NCI-H345 (cell line): ENCODE results near the gene MESP1.

Experiments used
- DNase-seq: peaks from one replicate; lab custom pipeline; 2025; lab: John Stamatoyannopoulos, UW

MESP1 gene

DNA sequence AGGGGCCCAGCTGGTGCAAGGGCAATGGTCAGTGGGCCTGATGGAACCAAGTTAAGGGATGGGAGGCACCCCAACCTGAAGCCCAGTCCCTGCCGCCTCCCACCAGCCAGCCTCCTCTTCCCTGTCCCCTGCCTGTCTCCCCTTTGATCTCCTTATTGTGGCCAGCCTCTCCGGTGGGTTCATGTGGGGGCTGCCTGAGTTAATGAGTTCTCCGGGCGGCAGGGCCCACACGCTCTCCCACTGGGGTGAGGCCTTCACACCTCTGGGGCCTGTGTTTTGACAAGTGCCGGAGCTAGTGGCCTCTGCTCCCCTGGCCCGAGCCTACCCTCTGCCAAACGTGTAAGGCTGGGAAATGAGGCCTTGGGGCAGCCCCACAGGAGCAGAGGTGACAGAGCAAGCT is 7.2 kb upstream of the MESP1 start:
- no peak for DNase-seq

DNA sequence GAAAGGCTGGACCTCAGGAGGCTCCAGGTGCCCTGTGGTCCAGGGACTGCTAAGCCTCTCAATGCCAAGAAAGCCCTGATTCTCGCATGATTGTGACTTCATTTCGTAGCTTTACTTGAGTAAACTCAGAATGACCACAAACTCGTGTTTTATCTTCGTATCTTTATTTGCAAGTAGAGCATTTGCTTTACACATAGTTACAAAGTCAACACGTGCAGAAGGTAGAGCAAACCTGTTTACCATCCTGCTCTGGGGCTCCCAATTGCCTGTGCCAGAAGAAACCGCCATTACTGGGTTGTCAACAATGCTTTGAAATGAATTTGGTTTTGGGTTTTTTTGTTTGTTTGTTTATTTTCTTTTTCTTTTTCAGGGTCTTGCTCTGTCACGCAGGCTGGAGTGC is 5.8 kb upstream of the MESP1 start:
- DNase-seq = no peak

GRCh38 chr15:89755701-89756100 is 4.7 kb upstream of the MESP1 start:
- no peak for DNase-seq

- no peak for DNase-seq
Measured at GRCh38 chr15:89754361-89755154, 3.5 kb upstream of the MESP1 start.

DNA sequence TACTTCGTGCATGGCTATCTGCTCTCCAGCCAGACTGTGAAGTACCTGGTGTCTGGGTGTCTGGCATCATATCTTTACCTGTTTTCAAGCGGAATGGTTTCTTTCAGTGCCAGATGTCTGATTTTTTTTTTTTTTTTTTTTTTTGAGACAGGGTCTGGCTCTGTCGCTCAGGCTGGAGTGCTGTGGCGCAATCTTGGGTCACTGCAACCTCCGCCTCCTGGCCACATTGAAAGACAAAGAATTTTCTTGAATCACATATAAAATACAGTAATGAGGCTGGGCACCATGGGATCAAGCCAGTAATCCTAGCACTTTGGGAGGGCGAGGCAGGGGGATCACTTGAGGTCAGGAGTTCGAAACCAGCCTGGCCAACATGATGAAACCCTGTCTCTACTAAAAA is 2.8 kb upstream of the MESP1 start:
- DNase-seq = no peak

DNA sequence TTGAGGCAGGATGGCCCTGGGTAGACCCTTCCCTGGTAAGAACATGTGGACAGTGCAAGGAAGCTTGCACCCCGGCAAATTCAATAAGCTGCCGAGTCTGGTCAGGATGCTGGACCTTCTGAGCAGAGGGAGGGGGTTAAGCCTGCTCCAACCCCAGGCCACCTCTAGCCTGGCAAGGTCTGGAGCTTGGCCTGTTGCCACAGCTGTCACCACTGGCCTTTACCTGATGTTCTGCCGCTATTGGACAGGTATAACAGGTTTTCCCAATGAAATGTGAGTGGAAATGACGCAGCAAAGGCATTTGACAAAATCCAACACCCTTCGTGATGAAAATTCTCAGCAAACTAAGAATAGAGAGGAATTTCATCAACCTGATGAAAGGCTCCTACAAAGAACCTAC is 699 bp upstream of the MESP1 start:
- no peak for DNase-seq

DNA sequence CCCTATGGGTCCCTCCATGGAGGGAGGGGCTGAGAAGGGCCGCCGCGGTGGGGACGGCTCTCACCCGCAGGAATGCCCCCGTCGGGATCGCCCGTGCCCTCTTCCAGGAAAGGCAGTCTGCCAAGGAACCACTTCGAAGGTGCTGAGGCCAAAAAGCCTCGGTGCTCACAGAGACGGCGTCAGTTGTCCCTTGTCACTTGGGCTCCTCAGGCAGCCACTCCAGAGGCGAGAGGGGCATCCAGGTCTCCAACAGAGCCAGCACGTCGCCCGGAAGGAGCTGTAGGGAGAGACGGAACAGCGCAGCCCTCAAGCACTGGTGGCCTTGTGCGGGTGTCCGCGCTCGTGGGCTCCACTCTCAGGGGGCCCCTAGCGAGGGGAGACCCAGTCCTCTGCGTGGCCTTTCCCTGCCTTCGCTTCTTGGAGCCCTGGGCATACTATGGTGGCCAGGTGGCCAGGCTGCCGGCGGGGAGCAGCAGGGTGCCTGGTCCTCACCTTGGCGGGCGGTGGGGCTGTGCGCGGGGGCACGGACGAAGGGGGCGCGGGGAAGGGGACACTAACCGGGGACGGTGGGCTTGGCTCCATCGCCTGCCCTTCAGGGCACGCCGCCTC is 994 bp downstream of the MESP1 start:
- DNase-seq = peak; percentile 15

DNA sequence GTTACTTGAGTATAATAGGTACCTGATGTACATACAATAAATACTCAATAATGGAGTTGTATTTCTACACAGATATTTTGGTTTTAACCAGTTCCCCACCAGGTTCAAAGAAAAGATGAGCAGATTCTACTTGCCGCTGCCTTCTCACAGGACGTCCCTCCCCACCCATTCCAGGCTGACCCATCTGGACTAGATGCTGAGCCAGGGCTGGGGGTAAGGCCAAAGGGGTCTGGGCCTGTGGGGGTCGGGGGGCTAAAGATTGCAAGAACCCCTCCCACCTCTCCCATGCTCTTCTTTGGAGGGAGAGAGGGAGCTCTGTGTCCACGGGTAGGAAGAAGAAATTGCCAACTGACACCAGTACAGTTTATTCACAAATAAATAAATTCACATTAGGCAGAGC is 1.5 kb downstream of the MESP1 start:
- DNase-seq = no peak

DNA sequence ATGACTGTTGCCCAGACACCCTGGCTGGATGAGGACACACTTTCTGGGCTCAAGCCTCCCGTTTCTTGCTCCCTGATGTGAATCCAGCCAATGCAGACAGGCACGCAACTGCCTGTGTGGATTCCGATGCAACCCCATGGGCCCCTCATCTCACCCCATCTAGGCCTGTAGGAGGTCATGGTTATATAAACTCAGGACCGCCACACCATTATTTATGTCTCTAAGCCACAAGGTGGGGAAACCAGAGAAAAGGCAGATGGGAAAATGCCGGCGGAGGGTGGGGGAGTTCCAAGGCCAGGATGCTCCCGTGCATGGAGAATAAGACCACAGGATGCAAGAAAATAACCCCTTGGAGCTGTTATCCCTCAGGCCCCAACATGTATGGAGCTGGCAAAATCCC is 2.0 kb downstream of the MESP1 start:
- no peak for DNase-seq

DNA sequence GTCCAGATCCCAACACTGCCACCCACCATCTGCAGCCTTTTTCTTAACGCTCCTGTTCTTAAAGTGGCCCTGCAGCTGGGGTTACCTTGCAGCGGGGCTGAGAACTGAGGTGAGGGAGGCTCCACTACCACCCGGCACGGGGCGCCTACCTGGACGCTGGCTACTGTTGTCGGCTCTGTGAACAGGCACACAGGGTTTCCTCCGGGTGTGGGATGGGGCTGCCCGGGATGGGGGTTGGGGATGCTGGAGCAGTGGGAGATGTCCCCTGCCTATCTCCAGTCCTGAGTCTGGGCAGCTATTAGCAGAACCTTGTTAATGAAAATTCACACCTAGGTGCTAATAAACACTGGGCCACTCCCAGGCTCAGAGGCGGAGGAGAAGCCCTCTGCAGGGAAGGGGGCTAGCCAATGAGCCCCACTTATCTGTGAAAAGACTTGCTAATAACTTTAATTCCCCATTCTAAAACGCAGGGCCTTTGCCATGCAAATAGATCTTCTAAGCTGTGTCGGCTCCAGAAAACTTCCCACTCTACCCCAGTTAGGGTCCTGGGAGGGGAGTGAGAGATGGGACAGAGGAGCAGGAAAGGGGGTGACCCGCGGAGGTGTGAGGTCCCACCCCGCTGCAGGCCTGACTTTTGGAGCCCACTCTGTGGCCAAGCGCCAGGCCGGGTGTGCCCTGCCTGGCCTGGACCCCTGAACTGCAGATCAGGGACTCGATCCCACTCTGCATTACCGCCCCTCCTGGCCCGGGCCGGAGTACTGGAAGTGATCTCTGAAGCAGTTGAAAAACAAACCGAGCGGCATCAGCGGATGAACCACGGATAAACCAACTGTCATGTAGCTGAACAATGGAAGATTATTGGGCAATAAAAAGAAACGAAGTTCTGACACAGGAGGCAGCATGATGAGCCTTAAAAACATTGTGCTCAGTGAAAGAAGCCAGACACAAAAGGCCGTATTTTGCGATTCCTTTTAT is 3.1 kb downstream of the MESP1 start:
- no peak for DNase-seq

DNA sequence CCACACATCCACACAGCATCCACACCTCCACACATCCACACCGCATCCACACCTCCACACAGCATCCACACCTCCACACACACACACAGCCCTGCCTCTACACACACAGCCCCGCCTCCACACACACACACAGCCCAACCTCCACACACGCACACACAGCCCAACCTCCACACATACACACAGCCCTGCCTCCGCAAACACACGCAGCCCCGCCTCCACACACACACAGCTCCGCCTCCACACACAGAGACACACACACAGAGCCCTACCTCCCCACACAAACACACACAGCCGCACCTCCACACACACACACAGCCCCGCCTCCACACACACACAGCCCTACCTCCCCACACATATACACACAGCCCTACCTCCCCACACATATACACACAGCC is 4.7 kb downstream of the MESP1 start:
- no peak for DNase-seq

- DNase-seq = no peak
Measured at GRCh38 chr15:89745768-89746167, 5.3 kb downstream of the MESP1 start.

DNA sequence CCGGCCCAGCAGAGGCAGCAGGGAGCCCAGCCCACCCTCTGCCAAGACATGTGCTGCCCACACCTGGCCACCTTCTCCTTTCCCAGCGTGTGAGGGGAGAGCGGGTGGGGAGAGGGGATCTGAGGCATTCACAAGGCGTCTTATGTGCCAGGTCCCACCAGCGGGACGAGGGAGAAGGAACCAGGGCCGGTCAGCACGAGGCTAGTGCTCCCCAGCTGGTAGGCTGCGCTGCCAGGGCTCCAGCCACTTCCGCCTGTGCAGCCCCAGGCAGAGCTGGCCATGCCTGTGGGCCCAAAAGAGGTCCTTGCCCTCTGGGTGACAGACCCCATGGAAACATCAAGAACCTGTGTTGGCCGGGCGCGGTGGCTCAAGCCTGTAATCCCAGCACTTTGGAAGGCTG is 5.9 kb downstream of the MESP1 start:
- DNase-seq = no peak

DNA sequence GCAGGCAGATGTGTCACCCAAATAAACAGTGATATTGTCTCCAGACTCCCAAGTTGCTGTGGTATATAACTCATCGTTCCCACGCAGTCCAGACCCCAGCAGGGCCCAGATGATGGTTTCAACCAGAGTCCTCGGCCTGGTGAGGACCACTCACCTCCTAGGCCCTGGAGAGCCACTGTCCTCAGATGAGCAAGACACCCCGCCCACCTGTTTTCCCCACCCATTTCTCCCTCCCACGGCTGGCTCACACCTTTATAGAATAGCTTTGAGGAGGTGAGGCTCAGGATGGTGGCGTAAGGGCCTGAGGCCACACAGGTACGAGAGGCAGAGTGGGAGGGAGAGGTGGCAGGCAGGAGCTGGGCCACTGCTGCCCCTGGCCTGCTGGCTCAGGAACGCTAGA is 7.5 kb downstream of the MESP1 start:
- no peak for DNase-seq

DNA sequence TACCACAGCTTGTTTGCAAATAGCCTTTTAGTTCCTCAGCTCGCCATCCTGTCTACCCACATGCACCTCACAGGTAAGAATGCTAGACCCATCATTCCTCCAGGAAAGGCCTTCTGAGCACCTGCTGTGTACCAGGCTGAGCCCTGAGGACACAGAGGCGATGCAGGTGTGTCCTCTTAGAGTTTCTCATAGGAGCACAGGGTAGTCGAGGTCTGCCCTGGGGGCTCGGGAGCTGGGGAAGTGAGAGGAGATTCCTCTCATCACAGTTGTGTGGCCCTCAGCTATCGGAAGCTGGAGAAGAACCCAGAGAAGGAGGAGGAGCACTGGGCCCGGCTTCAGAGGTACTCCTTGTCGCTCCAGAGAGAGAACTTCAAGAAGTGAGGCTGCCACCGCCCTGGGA is 8.0 kb downstream of the MESP1 start:
- DNase-seq = no peak

GRCh38 chr15:89740137-89740536 is 10.9 kb downstream of the MESP1 start:
- peak; percentile 68 for DNase-seq

DNA sequence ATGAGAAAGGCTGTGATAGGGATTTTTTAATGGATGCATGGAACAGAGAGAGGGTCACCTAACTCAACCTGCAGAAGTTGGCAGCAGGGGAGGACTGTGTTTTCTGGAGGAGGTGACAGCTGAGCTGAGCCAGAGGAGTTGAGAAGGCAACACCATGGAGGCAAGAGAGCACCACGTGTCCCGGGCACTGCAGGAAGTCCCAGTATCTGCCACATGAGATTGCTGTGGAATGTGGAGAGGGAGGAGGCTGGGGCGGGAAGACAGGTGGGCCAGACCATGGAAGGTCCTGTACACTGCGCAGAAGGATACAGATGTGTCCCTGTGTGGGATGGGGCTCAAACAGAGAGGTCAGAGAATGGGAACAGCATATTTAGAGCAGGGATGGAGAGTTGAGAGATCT is 15.3 kb downstream of the MESP1 start:
- no peak for DNase-seq

- DNase-seq = no peak
Measured at GRCh38 chr15:89732451-89733172, 18.4 kb downstream of the MESP1 start.

GRCh38 chr15:89731275-89731674 is 19.8 kb downstream of the MESP1 start:
- DNase-seq = no peak

DNA sequence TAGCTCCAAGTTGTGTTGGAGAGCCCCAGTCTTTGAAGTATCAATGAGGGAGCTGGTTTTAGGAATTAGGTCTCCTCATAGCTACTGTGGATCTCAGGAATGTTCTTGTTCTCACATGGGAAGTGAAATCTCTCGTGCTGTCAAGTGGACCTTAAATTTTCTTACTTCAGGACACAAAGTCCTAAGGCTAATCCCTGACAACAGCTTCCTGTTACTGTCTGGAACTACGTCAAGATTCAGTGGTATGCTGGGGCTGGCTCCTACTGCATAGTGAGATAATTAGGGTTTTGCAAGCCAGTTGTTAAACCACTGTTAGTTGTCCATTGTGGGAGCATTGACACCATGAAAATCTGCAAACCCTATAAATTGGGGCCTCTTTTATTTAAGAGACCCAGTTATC is 22.8 kb downstream of the MESP1 start:
- DNase-seq = no peak

DNA sequence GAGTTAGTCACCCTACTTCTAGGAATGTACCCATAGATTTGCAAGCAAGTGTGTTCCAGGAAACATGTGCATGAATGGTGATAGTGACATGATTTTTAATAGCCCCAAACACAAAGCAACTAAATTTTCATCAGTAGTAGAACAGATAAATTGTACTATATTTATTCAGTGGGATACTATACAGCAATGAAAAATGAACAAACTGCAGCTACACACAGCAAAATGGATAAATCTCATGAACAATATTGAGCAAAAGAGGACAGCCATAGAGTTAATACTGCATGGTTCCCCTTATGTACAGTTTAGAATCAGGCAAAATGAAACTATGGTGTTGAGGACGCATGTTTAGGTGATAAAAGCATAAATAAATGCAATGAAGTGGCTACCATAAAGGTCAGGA is 26.0 kb downstream of the MESP1 start:
- DNase-seq = no peak

DNA sequence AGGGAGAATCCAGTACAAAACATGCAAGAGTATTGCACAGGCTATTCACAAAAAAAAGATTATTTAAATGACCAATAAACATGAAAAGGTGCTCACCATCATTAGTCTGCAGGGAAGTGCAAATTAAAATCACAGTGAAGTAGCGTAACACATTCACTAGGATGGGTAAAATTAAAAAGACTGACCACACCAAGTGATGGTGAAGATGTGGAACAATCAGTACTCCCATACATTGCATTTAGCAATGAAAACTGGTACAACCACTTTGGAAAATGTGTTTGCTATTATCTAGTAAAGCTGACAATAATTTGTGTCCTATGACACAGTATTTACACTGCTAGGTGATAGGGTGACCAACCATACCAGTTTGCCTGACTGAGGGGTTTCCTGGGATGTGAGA is 26.4 kb downstream of the MESP1 start:
- no peak for DNase-seq
